Measurements from ENCODE around the gene STX18.

DNA sequence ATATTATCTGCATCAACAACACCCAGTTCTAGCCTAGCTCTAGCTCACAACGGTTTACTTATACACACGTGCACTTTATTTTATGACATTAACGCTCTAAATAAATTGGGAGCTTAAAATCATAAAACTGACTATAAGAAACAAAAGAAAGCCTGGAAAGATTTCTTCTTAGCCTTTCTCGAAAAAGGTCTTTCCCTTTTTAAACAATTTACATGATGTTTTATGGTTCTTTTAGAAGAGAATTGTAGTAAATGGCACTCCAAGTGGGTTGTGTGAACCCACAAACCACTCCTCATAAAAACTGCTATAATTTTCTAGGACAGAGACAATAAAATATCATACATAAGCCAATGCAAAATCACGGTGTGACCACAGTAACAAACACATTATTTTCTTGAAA, 23.1 kb downstream of the STX18 start:
- TF ChIP-seq POLR2A (IDR thresholded peaks at IDR 0.05; ENCODE audit: low read depth, low read length) (no peak), SMAD5 (IDR thresholded peaks at IDR 0.05; ENCODE audit: low read depth) (no peak), SMARCA5 (IDR thresholded peaks at IDR 0.05) (no peak), JUND (IDR thresholded peaks at IDR 0.05; ENCODE audit: low read depth, low read length) (no peak)
